Measurements from ENCODE around the gene PGC. TPM values are rescaled to one million over a fixed set of nuclear protein-coding genes. Genes with fewer than 3 reads are reported as not detected.

Gene PGC
- polyA plus RNA-seq, 3 donors, result not detected

DNA sequence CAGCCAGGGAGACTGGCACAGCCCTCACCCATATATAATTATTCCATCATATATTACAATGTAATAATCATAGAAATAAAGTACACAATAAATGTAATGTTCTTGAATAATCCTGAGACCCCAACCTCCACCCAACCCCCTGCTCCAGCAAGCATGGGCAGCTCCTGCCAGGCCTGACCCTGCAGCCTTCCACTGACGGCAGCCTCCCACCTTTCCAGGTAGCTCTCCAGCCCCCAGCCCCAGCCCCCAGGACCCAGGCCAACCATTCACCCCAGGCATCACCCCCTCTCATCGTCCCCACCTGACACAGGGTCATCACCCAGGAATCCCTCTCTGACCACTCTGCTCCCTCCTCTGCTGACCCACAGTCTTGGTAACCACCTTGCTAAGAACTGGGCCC is 26.4 kb downstream of the PGC start:
- H3K4me2 ChIP-seq (replicated peaks; ENCODE audit: extremely low read depth, low read length, poor library complexity, severe bottlenecking), result peak overlapping the region; percentile 27
- no peaks in the 10 kb centered on the region for H3K27me3 ChIP-seq (ENCODE audit: control insufficient read depth in 2 of 2, insufficient read depth in 2 of 2, low read length in 2 of 2)
- peaks cover 93 to 98% of the 10 kb centered on the region in 2 donors for H3K4me1 ChIP-seq (ENCODE audit: control insufficient read depth in 1 of 2, insufficient read depth in 2 of 2, low read length in 2 of 2)
- H3K9me3 Mint-ChIP-seq, result no peaks in the 10 kb centered on the region
- DNase-seq, result no peak
- peaks cover 96% of the 10 kb centered on the region for H4K20me1 ChIP-seq (ENCODE audit: insufficient read depth, low read length)
- H3K4me3 Mint-ChIP-seq, result no peak overlapping the region
- intact Hi-C loops (cut with micrococcal nuclease), result loop anchor here in 1 of 2 donors (5.0 to 10.0 kb wide), 2 partner anchors 174 to 1067 kb away; partner anchors contain the start of gene USP49
- no peak overlapping the region for H3K4me3 ChIP-seq (replicated peaks in 1 of 3; ENCODE audit: low read depth in 2 of 3, low read length in 3 of 3)
- peak overlapping the region in 1 of 2 donors; percentile 57 for H3K27ac ChIP-seq (ENCODE audit: low read depth in 1 of 2, low read length in 2 of 2)
- TF ChIP-seq, protein P1, sequence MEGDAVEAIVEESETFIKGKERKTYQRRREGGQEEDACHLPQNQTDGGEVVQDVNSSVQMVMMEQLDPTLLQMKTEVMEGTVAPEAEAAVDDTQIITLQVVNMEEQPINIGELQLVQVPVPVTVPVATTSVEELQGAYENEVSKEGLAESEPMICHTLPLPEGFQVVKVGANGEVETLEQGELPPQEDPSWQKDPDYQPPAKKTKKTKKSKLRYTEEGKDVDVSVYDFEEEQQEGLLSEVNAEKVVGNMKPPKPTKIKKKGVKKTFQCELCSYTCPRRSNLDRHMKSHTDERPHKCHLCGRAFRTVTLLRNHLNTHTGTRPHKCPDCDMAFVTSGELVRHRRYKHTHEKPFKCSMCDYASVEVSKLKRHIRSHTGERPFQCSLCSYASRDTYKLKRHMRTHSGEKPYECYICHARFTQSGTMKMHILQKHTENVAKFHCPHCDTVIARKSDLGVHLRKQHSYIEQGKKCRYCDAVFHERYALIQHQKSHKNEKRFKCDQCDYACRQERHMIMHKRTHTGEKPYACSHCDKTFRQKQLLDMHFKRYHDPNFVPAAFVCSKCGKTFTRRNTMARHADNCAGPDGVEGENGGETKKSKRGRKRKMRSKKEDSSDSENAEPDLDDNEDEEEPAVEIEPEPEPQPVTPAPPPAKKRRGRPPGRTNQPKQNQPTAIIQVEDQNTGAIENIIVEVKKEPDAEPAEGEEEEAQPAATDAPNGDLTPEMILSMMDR (IDR thresholded peaks at IDR 0.05), result no peak
- H3K27me3 Mint-ChIP-seq (ENCODE audit: low read depth in 3 of 3), result peaks cover 0 to 2% (median 0%) of the 10 kb centered on the region in 3 donors
- 91% methylated on average over 2 of the region's 2 CpGs for WGBS (ENCODE audit: insufficient coverage)
- no peaks in the 10 kb centered on the region for H3K9me3 ChIP-seq (replicated peaks in 1 of 2; ENCODE audit: control insufficient read depth in 1 of 2, insufficient read depth in 1 of 2, low read length in 2 of 2)
- H2AFZ ChIP-seq (ENCODE audit: insufficient read depth, low read depth, low read length, poor library complexity, severe bottlenecking), result no peak overlapping the region
- H3K79me2 ChIP-seq (ENCODE audit: insufficient read depth, low read length), result peaks cover 97% of the 10 kb centered on the region
- H3K27ac Mint-ChIP-seq, result peak overlapping the region in 4 of 7 donors; percentile 15 to 97 (median 72)
- H3K36me3 ChIP-seq (replicated peaks in 1 of 2; ENCODE audit: control insufficient read depth in 1 of 2, insufficient read depth in 2 of 2, low read length in 2 of 2), result no peaks in the 10 kb centered on the region
- H3K36me3 Mint-ChIP-seq, result peaks cover 18 to 42% of the 10 kb centered on the region in 2 donors
- H3K4me1 Mint-ChIP-seq, result peaks cover 95% of the 10 kb centered on the region
- H3K9ac ChIP-seq (ENCODE audit: insufficient read depth, low read length, poor library complexity, severe bottlenecking), result no peak overlapping the region

DNA sequence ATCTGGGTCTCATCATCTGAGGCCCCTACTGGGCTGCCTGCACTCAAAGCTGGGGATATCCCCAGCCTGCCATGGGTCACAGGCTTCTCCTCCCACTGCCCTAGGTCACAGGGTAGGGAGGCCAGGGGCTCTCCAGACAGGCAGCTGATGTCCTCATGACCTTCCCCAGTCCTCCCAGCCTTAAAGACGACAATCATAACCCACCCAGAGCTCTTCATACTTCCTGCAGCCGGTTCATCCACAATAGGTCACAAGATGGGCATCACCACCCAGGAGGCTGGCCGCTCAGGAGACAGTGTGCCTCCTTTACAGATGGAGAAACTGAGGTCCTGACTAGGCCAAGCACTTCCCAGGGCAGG is 27.0 kb downstream of the PGC start:
- H3K79me2 ChIP-seq (ENCODE audit: insufficient read depth, low read length), result peaks cover 97% of the 10 kb centered on the region
- 80% methylated on average over 3 of the region's 3 CpGs for WGBS (ENCODE audit: insufficient coverage)

More for the DNA sequence above, 27.0 kb downstream of the PGC start:
- peak in 1 of 3 donors; percentile 64 for DNase-seq
- Histone ChIP-seq H3K4me2 (replicated peaks; ENCODE audit: extremely low read depth, low read length, poor library complexity, severe bottlenecking) (peak overlapping the region; percentile 2), H3K4me3 (replicated peaks in 1 of 3; ENCODE audit: low read depth in 2 of 3, low read length in 3 of 3) (no peak overlapping the region), H3K27ac (ENCODE audit: low read depth in 1 of 2, low read length in 2 of 2) (peak overlapping the region; percentile 2 to 57), H3K27me3 (ENCODE audit: control insufficient read depth in 2 of 2, insufficient read depth in 2 of 2, low read length in 2 of 2) (no peaks in the 10 kb centered on the region), H3K9me3 (replicated peaks in 1 of 2; ENCODE audit: control insufficient read depth in 1 of 2, insufficient read depth in 1 of 2, low read length in 2 of 2) (no peaks in the 10 kb centered on the region), H3K9ac (ENCODE audit: insufficient read depth, low read length, poor library complexity, severe bottlenecking) (peak overlapping the region; percentile 33), H4K20me1 (ENCODE audit: insufficient read depth, low read length) (peaks cover 96% of the 10 kb centered on the region), H3K4me1 (ENCODE audit: control insufficient read depth in 1 of 2, insufficient read depth in 2 of 2, low read length in 2 of 2) (peaks cover 88 to 95% of the 10 kb centered on the region in 2 donors), H2AFZ (ENCODE audit: insufficient read depth, low read depth, low read length, poor library complexity, severe bottlenecking) (no peak overlapping the region), H3K36me3 (replicated peaks in 1 of 2; ENCODE audit: control insufficient read depth in 1 of 2, insufficient read depth in 2 of 2, low read length in 2 of 2) (no peaks in the 10 kb centered on the region)
- intact Hi-C loops (cut with micrococcal nuclease), result loop anchor here in 1 of 2 donors (5.0 to 10.0 kb wide), 2 partner anchors 175 to 1067 kb away; partner anchors contain the start of gene USP49
- peak overlapping the region in 2 of 7 donors; percentile 55 to 82 for H3K27ac Mint-ChIP-seq
- H3K4me3 Mint-ChIP-seq, result peak overlapping the region in 1 of 2 donors; percentile 39
- H3K36me3 Mint-ChIP-seq, result peaks cover 17 to 47% of the 10 kb centered on the region in 2 donors
- H3K4me1 Mint-ChIP-seq, result peaks cover 92% of the 10 kb centered on the region
- no peaks in the 10 kb centered on the region for H3K9me3 Mint-ChIP-seq
- peaks cover 0 to 3% (median 0%) of the 10 kb centered on the region in 3 donors for H3K27me3 Mint-ChIP-seq (ENCODE audit: low read depth in 3 of 3)
- TF ChIP-seq, protein P1 (IDR thresholded peaks at IDR 0.05), result no peak

All from CD14-positive monocyte (primary cell).